GM12865 (cell line): ENCODE results near the gene ZNF609.

Experiments used
- DNase-seq: peaks from one replicate; pipeline ENCODE4 v3.0.0; 2010; ENCODE audit warnings: low read depth
- H3K4me3 ChIP-seq: 2 replicates; pipeline ENCODE4 v1.5.1; 2011; ENCODE audit warnings: mild to moderate bottlenecking, low read depth, low read length, control low read depth
- CTCF ChIP-seq: IDR thresholded peaks from 2 replicates; pipeline ENCODE4 v1.5.1; 2011; ENCODE audit warnings: low read length, control low read depth, low read depth, inconsistent platforms; ENCODE audit not compliant: insufficient read depth; ENCODE audit errors: missing control alignments

The ZNF609 gene

GRCh38 chr15:64691896-64692565 lies 231.7 kb downstream of the ZNF609 start:
- H3K4me3 ChIP-seq = no peak overlapping the region
- no peak for TF ChIP-seq CTCF
- no peak for DNase-seq

- DNase-seq = no peak
- H3K4me3 ChIP-seq = no peak overlapping the region
- no peak for TF ChIP-seq CTCF
These were observed 232.8 kb downstream of the ZNF609 start for GRCh38 chr15:64693134-64693533.

GRCh38 chr15:64694816-64695215 lies 234.4 kb downstream of the ZNF609 start:
- no peak for DNase-seq
- no peak overlapping the region for H3K4me3 ChIP-seq
- no peak for TF ChIP-seq CTCF

- no peak overlapping the region for H3K4me3 ChIP-seq
- peak; percentile 33 for DNase-seq
- no peak for TF ChIP-seq CTCF
These were observed 235.2 kb downstream of the ZNF609 start for GRCh38 chr15:64695561-64695992.

GRCh38 chr15:64696481-64696880 lies 236.1 kb downstream of the ZNF609 start:
- TF ChIP-seq CTCF = no peak
- no peak overlapping the region for H3K4me3 ChIP-seq
- no peak for DNase-seq

GRCh38 chr15:64697911-64698369 lies 237.6 kb downstream of the ZNF609 start:
- no peak for TF ChIP-seq CTCF
- DNase-seq = peak; percentile 35
- no peak overlapping the region for H3K4me3 ChIP-seq

- TF ChIP-seq CTCF = no peak
- no peak overlapping the region for H3K4me3 ChIP-seq
- DNase-seq = no peak
These were observed 238.4 kb downstream of the ZNF609 start for GRCh38 chr15:64698823-64699222.
